ENCODE results near the gene HOXC10. TPM values are rescaled to one million over a fixed set of nuclear protein-coding genes. Genes with fewer than 3 reads are reported as not detected.

Gene HOXC10
- 10 to 100 TPM in 1 of 4 donors, 1 to 10 TPM in 2, not detected in 1; 1.3 to 12.4 (median 3.2) TPM for total RNA-seq

DNA sequence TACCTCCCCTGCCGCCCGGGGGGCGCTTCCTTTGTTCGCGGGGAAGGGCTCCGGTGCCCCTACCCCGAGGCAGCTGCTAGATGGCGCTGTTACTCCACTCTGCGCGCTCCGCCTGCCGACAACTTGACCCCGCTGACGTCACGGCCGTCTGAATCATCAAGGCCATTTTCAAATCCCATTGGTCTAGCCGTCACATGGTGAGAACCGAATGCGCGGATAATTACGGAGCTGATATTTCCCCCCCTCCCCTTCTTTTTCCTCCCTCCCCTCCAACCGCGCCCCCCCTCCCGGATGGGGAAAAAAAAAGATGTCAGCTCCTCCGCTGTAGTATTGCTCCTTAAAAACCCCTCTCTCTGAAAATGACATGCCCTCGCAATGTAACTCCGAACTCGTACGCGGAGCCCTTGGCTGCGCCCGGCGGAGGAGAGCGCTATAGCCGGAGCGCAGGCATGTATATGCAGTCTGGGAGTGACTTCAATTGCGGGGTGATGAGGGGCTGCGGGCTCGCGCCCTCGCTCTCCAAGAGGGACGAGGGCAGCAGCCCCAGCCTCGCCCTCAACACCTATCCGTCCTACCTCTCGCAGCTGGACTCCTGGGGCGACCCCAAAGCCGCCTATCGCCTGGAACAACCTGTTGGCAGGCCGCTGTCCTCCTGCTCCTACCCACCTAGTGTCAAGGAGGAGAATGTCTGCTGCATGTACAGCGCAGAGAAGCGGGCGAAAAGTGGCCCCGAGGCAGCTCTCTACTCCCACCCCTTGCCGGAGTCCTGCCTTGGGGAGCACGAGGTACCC is at the start of gene HOXC10:
Gene HOXC10 (plus strand): TSS at position 246 of the 791 bp plus-strand sequence. CDS start 114 bp downstream, at position 360.
- H3K36me3 ChIP-seq = no peaks in the 10 kb centered on the region
- H3K4me1 ChIP-seq = peaks cover 0 to 10% of the 10 kb centered on the region in 2 donors
- peak within 1 kb of the TSS in 1 of 2 donors; percentile 39 for H3K4me3 ChIP-seq
- H3K27ac ChIP-seq = peak within 1 kb of the TSS in 1 of 2 donors; percentile 27
- TF ChIP-seq, protein P1, sequence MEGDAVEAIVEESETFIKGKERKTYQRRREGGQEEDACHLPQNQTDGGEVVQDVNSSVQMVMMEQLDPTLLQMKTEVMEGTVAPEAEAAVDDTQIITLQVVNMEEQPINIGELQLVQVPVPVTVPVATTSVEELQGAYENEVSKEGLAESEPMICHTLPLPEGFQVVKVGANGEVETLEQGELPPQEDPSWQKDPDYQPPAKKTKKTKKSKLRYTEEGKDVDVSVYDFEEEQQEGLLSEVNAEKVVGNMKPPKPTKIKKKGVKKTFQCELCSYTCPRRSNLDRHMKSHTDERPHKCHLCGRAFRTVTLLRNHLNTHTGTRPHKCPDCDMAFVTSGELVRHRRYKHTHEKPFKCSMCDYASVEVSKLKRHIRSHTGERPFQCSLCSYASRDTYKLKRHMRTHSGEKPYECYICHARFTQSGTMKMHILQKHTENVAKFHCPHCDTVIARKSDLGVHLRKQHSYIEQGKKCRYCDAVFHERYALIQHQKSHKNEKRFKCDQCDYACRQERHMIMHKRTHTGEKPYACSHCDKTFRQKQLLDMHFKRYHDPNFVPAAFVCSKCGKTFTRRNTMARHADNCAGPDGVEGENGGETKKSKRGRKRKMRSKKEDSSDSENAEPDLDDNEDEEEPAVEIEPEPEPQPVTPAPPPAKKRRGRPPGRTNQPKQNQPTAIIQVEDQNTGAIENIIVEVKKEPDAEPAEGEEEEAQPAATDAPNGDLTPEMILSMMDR (IDR thresholded peaks at IDR 0.05) = peak; percentile 39 to 90 (median 68)
- peak in 1 of 2 donors; percentile 22 for TF ChIP-seq POLR2A (IDR thresholded peaks at IDR 0.05)
- peak; percentile 85 to 95 for DNase-seq
- H3K27me3 ChIP-seq = peaks cover 12 to 78% of the 10 kb centered on the region in 2 donors
- no peaks in the 10 kb centered on the region for H3K9me3 ChIP-seq
- intact Hi-C loops (cut with DNase I; ENCODE audit: low total_unique reads) = no loop called here

- Histone ChIP-seq H3K36me3 (no peaks in the 10 kb centered on the region), H3K27ac (no peak overlapping the region), H3K4me3 (no peak overlapping the region), H3K9me3 (no peaks in the 10 kb centered on the region), H3K27me3 (peaks cover 35 to 87% of the 10 kb centered on the region in 2 donors), H3K4me1 (no peaks in the 10 kb centered on the region)
- intact Hi-C loops (cut with DNase I; ENCODE audit: low total_unique reads) = no loop called here
- TF ChIP-seq POLR2A (IDR thresholded peaks at IDR 0.05) = no peak
- TF ChIP-seq, protein P1 (IDR thresholded peaks at IDR 0.05) = no peak
- DNase-seq = no peak
Observed at GRCh38 chr12:53935383-53936341, 49.3 kb upstream of the HOXC10 start.

DNA sequence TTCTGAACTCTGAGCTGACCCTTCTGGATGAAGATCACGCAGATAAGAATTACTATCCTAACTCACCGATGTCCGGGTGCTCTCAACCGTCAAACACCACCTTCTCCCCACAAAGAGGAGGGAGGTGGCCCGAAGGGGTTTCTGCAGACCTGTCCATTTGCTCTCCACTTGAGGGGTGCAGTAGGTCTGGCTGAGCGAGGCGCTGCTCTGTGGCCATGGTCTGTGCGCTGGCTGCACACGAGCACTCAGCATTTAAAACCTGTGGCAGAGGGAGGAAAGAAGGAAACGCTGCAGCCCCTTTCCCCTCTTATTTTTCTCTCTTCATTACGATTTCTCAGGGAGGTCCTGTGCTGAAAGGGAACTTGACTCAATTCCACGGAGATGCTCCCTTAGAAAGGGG is 47.8 kb upstream of the HOXC10 start:
- Histone ChIP-seq H3K4me3 (no peak overlapping the region), H3K9me3 (no peaks in the 10 kb centered on the region), H3K4me1 (no peaks in the 10 kb centered on the region), H3K27ac (no peak overlapping the region), H3K27me3 (peaks cover 35 to 84% of the 10 kb centered on the region in 2 donors), H3K36me3 (no peaks in the 10 kb centered on the region)
- no peak for DNase-seq
- intact Hi-C loops (cut with DNase I; ENCODE audit: low total_unique reads) = no loop called here
- TF ChIP-seq POLR2A (IDR thresholded peaks at IDR 0.05) = no peak
- TF ChIP-seq, protein P1 (IDR thresholded peaks at IDR 0.05) = no peak

DNA sequence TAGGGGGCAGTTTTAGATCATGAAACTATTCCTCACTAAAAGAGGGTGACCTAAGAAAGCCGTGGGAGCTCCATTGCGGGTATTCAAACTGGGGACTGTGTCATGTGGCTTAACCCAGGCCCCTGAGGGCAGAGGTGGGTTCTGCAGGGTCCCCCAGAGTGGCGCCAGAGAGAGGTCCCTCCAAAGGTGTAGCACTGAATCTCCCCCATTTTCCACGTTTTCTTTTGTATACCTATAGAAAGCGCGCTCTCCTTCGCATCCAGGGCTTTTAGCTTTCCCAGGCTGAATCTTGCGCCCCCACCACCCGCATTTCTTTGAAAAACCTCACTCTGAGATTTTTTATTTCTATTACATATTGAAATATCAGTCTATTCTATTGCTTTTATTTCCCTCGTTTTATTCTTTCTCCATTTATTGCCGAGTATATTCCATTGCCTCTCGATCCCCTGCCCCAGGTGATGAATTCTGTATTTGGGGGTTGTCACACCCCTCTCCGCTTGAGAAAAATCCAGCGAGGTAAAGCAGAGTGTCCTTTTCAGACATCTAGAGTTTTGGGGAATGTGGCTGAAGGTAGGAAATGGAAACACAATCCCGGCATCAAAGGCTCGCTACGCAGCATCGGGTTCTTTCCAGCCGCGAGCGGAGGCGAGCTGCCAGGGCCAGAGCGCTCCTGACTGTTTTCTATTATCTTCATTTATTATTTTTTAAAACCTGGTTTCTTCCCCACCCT is 47.2 kb upstream of the HOXC10 start:
- DNase-seq = no peak
- H3K9me3 ChIP-seq = no peaks in the 10 kb centered on the region
- H3K4me1 ChIP-seq = no peaks in the 10 kb centered on the region
- no peak overlapping the region for H3K27ac ChIP-seq
- H3K4me3 ChIP-seq = no peak overlapping the region
- TF ChIP-seq POLR2A (IDR thresholded peaks at IDR 0.05) = no peak
- TF ChIP-seq, protein P1 (IDR thresholded peaks at IDR 0.05) = no peak
- intact Hi-C loops (cut with DNase I; ENCODE audit: low total_unique reads) = no loop called here
- H3K36me3 ChIP-seq = no peaks in the 10 kb centered on the region
- peaks cover 35 to 84% of the 10 kb centered on the region in 2 donors for H3K27me3 ChIP-seq
